ENCODE measurements around the gene PSMD5.
A peak's percentile ranks its signal among the peaks of the same experiment; 100 is the strongest.

Gene PSMD5

DNA sequence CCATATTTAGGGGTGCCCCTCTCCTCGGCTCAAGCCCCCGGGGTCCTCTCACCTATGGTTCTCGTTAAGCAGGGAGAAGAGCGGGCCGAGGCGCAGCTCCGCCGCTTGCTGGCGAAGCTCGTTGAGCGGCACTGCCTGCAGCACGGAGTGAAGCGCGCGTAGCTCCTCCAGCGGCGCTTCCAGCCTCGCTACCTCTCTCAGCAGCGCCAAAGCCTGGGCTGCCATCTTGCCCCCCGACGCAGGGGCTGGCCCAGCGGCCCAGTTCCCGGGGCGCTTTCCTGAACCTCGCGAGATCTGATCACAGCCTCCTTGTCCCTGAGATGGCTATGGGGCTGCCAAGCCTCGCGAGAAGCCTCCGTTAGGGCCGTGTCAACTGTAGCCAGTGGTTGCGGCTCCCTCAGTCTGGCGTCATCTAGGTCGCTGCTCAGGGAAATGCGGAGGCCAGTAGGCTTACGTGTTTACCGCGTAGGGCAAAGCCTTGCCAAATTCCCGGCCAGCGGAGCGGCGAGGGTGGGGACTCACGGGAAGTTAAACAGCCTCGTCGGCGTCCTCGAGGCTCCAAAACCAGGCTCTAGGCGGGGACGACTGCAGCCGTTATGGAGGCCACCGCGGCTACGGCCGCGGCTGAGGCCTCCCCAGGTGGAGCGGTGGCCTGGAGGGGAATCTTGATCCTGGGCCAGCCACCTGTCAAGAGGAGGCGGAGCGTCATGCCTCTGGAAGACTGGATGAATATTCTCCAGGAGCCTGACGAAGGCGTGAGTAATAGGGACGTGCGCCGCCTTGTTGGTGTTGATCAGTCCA, at the start of gene PSMD5:
PSMD5 (minus strand) TSS at position 238 of the 801 bp plus-strand sequence; CDS start at position 225, 13 bp downstream.
- DNase-seq, result peak; percentile 94

- no peak for DNase-seq
Measured at GRCh38 chr9:120891884-120892747, 49.4 kb upstream of the PSMD5 start.

DNA sequence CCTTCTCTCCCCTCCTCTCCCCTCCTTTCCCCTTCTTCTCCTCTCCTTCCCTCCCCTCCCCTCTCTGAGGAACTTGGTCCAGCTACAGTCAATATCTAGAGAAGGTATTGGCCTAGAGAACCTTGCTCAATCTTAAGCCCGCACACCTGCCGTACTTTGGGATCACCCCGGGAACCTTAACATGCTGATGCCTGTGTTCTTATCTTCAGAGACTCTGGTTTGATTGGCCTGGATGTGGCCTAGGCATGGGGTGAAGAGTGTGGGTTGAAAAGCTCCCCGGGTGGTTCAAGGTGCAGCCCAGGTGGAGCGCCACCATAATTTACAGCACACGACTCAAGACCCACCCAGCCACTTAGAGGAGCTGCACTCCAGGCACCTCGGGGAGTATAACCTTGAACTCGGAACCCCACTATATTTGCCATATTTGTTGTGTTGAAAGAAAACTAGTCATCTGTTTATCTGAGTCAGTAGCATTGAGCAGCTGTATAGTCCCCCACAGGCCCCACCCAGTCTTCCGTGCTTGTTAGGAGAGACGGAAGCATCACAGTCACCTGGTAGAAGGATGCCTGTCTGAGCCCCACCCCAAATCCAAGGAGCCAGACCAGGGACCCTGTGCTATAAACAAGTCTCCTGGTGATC, 48.6 kb upstream of the PSMD5 start:
- peak; percentile 69 for DNase-seq

DNA sequence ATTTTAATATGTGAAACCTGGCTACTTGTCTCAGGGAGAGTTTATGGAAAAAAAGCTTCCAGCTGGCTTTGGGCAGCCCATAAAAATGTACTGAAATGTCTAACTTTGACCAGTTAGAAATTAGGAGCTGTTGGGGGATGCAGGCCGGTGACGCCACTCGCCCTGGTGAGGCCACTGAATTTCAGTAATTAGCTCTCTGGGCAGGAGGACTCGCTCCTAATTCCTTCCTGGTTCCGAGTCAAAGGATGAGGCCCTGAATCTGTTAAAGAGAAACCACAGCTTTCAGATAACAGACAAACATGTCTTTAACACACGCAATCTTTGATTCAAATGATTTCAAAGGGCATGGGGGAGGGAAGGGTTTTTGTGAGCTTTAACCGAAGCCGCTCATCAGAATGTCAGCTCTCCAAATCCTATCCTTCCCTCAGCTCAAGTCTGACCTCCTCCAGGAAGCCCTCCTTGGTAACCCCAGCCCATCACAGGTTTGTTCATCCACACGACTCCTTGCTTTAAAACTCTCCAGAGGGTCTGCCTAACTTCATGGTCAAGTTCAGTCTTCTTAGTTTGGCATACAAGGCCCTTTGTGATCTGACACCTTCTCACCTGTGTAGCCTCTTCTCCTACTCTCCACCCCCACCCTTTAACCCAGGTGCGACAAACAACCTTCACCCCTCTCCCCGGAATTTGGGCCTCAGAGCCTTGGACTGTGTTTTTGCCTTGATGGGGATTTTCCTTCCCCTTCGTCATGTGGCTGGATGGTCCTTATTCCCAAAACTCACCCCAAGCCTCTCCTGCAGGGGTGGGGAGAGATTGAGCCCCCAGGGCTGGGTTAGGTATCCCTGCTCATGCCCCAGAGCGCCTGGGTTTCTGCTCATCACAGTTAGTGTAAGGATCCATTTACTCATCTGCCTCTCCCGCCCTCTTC, 47.9 kb upstream of the PSMD5 start:
- DNase-seq, result peak; percentile 53

DNA sequence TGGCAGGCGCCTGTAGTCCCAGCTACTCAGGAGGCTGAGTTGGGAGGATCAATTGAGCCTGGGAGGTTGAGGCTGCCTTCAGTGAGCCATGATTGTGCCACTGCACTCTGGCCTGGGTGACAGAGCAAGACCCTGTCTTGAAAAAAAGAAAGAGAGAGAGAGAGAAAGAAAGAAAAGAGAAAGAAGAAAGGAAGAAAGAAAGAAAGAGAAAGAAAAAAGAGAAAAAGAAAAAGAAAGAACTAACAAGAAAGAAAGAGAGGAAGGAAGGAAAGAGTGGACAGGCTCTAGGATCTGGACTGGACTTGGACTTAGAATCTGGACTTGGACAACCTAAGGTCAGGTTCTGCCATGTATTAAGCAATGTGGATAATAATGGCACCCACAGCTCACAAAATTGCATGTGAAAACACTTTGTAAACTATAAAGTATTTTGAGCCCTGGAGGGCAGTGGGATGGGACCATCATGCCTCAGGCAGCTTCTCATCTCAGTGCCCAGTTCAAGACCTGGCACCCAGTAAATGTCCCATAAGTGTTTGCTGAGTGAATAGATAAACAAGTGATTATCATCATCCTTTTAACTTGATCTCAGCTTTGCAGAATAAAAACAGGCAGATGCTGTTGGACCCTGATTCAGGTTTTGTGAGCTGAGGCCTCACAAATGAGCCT, 47.0 kb upstream of the PSMD5 start:
- DNase-seq, result no peak

DNA sequence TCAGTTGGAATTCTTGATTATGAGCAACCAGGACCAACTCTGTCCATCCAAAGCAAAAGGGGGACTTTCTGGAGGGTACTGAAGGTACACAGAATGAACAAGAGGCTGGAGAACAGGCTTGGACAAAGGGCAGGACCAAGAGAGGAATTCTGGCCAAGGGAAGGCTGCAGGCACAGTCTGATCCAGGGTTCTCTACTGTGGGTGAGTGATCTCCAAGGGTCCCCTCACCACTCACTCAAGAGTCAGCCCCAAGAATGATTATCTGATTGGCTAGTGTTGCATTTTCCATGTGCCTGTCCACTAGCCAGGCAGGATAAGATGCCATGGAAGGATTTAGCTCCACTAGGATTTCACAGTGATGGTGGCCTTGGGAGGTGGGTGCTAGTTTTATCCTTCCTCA, 45.9 kb upstream of the PSMD5 start:
- no peak for DNase-seq

DNA sequence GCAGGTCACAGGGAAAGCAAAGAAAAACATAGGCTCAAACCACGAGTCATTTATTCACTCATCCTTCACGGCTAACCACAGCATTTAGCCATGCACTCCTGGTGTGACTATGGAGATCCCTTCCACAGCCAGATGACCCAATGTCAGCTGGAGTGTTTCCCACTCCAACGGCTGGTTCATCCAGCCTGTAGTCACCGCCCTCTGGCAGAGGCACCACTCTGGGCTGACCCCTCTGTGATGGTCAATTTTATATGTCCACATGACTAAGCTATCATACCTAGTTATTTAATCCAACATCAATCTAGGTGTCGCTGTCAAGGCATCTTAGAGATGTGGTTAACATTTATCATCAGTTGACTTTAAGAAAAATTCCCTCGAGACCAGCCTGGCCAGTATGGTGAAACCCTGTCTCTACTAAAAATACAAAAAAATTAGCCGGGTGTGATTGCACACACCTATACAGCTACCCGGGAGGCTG, 43.8 kb upstream of the PSMD5 start:
- DNase-seq, result no peak

GRCh38 chr9:120885958-120886357, 43.2 kb upstream of the PSMD5 start:
- no peak for DNase-seq

- DNase-seq, result no peak
Measured at GRCh38 chr9:120885457-120885856, 42.7 kb upstream of the PSMD5 start.

DNA sequence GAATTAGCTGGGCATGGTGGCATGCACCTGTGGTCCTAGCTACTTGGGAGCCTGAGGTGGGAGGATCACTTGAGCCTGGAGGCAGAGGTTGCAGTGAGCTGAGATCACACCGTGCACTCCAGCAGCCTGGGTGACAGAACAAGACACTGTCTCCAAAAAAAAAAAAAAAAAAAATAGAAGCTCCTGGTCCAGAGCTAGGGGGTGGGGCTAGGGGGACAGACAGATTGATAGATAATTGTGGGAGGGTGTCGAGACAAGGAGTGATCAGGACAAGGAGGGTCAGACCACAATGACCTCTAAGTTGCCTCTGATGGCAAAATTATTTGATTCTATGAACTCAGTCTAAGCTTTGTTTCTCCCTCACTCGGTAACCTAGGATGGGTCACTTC, 40.9 kb upstream of the PSMD5 start:
- DNase-seq, result no peak

- DNase-seq, result no peak
Measured at GRCh38 chr9:120882935-120883607, 40.3 kb upstream of the PSMD5 start.

DNA sequence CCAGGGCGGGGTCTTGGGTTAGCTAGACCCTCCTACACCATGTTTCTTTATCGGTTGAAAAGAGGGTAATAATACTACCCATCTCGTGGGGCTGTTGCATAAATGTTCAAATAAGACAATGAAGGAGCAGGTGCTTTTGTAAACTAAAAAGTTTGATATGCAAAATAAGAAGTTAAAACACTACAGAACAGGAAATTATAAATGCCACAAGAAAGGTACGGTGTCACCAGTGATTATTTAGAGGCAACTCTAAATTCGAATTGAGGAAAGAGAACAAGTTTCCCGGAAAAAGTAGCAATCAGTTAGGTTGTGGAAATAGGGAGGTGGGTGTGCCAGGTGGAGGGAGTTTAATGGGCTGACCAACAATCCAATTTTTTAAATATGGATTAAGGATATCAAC, 36.7 kb upstream of the PSMD5 start:
- no peak for DNase-seq

GRCh38 chr9:120878188-120879130, 35.7 kb upstream of the PSMD5 start:
- peak; percentile 18 for DNase-seq

DNA sequence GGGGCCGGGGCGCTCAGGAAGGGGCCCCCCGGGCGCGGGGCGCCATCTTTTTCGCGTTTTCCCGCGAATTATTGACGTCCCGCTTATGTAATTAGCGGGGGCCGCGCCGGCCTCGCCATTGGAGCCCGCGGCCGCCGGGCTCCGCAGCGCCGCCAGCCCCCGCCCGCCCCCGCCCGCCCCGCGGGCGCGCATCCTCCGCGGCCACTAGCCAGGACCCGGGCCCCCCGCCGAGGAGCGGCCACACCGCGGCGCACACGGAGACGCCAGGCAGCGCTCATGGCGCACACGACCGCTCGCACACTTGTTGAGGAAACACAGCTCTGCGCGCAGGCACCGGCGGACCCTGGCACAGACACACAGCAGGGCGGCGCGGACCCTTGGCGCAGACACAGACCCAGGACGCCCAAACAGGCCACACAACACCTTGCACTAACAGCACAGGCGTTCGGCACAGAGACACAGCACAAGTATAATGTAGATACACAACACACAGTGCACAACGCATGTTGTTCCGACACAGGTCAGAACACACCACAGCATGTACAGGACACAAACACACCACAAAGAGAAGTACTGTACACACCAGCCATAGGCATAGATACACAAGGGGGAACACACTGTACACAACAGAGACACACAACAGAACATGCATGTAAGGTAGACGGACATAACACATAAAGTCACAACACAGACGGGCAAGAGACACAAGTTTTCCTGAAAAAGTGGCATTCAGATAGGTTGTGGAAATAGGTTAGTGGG, 34.7 kb upstream of the PSMD5 start:
- peak; percentile 68 for DNase-seq

DNA sequence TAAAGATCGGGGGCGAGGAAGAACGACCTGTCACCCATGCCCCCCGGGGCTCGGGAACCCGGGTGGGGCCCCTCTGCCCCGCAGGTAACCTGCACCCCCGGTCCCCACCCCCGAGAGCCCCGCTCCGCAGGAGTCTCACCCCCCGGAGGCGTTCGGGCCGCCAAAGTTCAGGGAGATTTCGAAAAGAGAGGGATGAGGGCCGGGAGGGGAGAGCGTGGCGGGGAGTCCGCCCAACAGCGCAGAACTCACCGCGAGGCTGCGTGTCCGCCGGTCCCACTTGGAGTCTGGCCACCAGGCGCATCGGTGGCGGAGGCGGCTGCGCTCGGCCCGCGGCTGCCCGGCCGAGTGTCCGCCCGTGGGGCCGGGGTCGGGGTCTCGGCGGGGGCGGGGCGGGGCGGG, 34.1 kb upstream of the PSMD5 start, which contains the start of gene PHF19:
PHF19 (minus strand) TSS at position 347 of the 399 bp plus-strand sequence. CDS start 2,447 bp downstream, outside the sequence.
- no peak for DNase-seq

- DNase-seq, result peak; percentile 84
Measured at GRCh38 chr9:120875954-120876841, 33.5 kb upstream of the PSMD5 start.

GRCh38 chr9:120875643-120875953, 32.9 kb upstream of the PSMD5 start:
- no peak for DNase-seq

DNA sequence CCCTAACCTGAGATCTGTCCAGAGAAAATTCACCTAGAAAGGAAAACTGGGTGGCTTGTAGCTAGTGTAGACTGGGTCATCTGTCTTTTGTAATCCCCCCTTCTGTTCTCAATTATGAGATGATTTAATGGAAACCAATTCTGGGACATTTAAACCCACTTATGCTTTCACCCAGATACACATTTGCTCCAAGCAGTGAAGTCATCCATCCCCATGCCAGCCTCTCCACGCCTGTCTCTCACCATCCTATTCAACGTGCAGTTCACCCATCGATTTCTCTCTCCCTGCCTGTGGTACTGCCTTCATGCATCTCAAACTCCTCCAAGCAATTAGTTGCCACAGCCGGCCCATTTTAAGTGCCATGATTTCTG, 32.5 kb upstream of the PSMD5 start:
- no peak for DNase-seq

Data from stimulated activated CD4-positive, alpha-beta T cell treated with anti-CD3 and anti-CD28 coated beads, Interleukin-4, amount 100 ng/mL, for 24 hours (primary cell).